Activated effector memory CD4-positive, alpha-beta T cell treated with Interleukin-2 at 50 U/mL for 16 hours (primary cell): ENCODE results near the gene SELENOM.
"Not testable (repeated sequence)": the region's sequence is repeated elsewhere in the genome, so short reads cannot be mapped to it uniquely, and the experiment has no call there.

Experiments
- DNase-seq: peaks from one replicate; pipeline ENCODE4 v3.0.0-alpha.2; 2020

The SELENOM gene

GRCh38 chr22:31073125-31073524, 34.2 kb downstream of the SELENOM start:
- not testable (repeated sequence) for DNase-seq

- not testable (repeated sequence) for DNase-seq
These were observed 37.6 kb downstream of the SELENOM start for GRCh38 chr22:31069691-31070314.

- DNase-seq: no peak
These were observed 38.4 kb downstream of the SELENOM start for GRCh38 chr22:31068970-31069369.

GRCh38 chr22:31064369-31064768, 43.0 kb downstream of the SELENOM start:
- no peak for DNase-seq

GRCh38 chr22:31062566-31063230, 44.7 kb downstream of the SELENOM start:
- DNase-seq: no peak

GRCh38 chr22:31059663-31060062, 47.7 kb downstream of the SELENOM start:
- DNase-seq: not testable (repeated sequence)

GRCh38 chr22:31056986-31057599, 50.3 kb downstream of the SELENOM start:
- no peak for DNase-seq

GRCh38 chr22:31055635-31056159, 51.7 kb downstream of the SELENOM start:
- DNase-seq: no peak

- DNase-seq: no peak
These were observed 52.2 kb downstream of the SELENOM start for GRCh38 chr22:31055117-31055634.
